ENCODE results near the gene NEDD4L.

- no peak for TF ChIP-seq EZH2 (IDR thresholded peaks at IDR 0.05; ENCODE audit: low read depth, unreplicated experiment)
- TF ChIP-seq ETS1 (IDR thresholded peaks at IDR 0.05) = no peak
- TF ChIP-seq, protein P1, sequence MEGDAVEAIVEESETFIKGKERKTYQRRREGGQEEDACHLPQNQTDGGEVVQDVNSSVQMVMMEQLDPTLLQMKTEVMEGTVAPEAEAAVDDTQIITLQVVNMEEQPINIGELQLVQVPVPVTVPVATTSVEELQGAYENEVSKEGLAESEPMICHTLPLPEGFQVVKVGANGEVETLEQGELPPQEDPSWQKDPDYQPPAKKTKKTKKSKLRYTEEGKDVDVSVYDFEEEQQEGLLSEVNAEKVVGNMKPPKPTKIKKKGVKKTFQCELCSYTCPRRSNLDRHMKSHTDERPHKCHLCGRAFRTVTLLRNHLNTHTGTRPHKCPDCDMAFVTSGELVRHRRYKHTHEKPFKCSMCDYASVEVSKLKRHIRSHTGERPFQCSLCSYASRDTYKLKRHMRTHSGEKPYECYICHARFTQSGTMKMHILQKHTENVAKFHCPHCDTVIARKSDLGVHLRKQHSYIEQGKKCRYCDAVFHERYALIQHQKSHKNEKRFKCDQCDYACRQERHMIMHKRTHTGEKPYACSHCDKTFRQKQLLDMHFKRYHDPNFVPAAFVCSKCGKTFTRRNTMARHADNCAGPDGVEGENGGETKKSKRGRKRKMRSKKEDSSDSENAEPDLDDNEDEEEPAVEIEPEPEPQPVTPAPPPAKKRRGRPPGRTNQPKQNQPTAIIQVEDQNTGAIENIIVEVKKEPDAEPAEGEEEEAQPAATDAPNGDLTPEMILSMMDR (conservative IDR thresholded peaks at IDR 0.05; ENCODE audit: low read depth in 2 of 2) = no peak
- TF ChIP-seq POLR2AphosphoS5 (IDR thresholded peaks at IDR 0.05; ENCODE audit: low read depth) = no peak
- TF ChIP-seq, protein P2, sequence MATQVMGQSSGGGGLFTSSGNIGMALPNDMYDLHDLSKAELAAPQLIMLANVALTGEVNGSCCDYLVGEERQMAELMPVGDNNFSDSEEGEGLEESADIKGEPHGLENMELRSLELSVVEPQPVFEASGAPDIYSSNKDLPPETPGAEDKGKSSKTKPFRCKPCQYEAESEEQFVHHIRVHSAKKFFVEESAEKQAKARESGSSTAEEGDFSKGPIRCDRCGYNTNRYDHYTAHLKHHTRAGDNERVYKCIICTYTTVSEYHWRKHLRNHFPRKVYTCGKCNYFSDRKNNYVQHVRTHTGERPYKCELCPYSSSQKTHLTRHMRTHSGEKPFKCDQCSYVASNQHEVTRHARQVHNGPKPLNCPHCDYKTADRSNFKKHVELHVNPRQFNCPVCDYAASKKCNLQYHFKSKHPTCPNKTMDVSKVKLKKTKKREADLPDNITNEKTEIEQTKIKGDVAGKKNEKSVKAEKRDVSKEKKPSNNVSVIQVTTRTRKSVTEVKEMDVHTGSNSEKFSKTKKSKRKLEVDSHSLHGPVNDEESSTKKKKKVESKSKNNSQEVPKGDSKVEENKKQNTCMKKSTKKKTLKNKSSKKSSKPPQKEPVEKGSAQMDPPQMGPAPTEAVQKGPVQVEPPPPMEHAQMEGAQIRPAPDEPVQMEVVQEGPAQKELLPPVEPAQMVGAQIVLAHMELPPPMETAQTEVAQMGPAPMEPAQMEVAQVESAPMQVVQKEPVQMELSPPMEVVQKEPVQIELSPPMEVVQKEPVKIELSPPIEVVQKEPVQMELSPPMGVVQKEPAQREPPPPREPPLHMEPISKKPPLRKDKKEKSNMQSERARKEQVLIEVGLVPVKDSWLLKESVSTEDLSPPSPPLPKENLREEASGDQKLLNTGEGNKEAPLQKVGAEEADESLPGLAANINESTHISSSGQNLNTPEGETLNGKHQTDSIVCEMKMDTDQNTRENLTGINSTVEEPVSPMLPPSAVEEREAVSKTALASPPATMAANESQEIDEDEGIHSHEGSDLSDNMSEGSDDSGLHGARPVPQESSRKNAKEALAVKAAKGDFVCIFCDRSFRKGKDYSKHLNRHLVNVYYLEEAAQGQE (IDR thresholded peaks at IDR 0.05; ENCODE audit: unreplicated experiment) = no peak
- no peak for TF ChIP-seq EZH2phosphoT487 (IDR thresholded peaks at IDR 0.05; ENCODE audit: unreplicated experiment)
- no peak for TF ChIP-seq JUNB (IDR thresholded peaks at IDR 0.05; ENCODE audit: unreplicated experiment)
- no peak for TF ChIP-seq CREB1 (CRISPR knock-in tag; IDR thresholded peaks at IDR 0.05; ENCODE audit: low read depth)
Measured at GRCh38 chr18:57995331-57995730, 48.7 kb upstream of the NEDD4L start.
